HEK293 (cell line): ENCODE results near the gene DNAH6.

Experiments used
- CTCF ChIA-PET: fragments of 350-600 bp; formaldehyde crosslinking; extraction: SDS; loops from one replicate; lab custom pipeline; 2021; ENCODE audit warnings: antibody characterized with exemption; lab: Yijun Ruan, JAX
- POLR2A ChIA-PET: fragments of 300-600 bp; formaldehyde crosslinking; extraction: SDS; loops from one replicate; lab custom pipeline; 2020; ENCODE audit warnings: antibody characterized with exemption, inconsistent platforms; lab: Yijun Ruan, JAX
- H3K27ac ChIP-seq: fragments of 200-500 bp; sonication (Bioruptor generic); 2 replicates; pipeline ENCODE4 v1.5.1; 2014; ENCODE audit warnings: low read depth, low read length, control low read depth, inconsistent platforms; ENCODE audit errors: extremely low read depth
- H3K36me3 ChIP-seq, 2 experiments: fragments of 200-500 bp in 1 of 2; sonication (Bioruptor generic) in 1 of 2; 1 replicate in 1 of 2; 2 replicates in 1 of 2; pipeline ENCODE4 v1.5.1; 2014 to 2017; ENCODE audit warnings: inconsistent platforms in 2 of 2, low read length in 2 of 2; ENCODE audit not compliant: control insufficient read depth in 2 of 2, insufficient read depth in 1 of 2
- H3K4me1 ChIP-seq: fragments of 200-500 bp; sonication (Bioruptor generic); 2 replicates; pipeline ENCODE4 v1.5.1; 2014; ENCODE audit warnings: mild to moderate bottlenecking, low read length, inconsistent platforms; ENCODE audit not compliant: control insufficient read depth, insufficient read depth
- H3K4me3 ChIP-seq: 2 replicates; pipeline ENCODE4 v1.5.1; 2011; ENCODE audit warnings: low read depth, mild to moderate bottlenecking, control low read depth, low read length, moderate library complexity
- H3K9me3 ChIP-seq: fragments of 200-500 bp; sonication (Bioruptor generic); 2 replicates; pipeline ENCODE4 v1.5.1; 2014; ENCODE audit warnings: low read depth, low read length, inconsistent platforms; ENCODE audit not compliant: control insufficient read depth, insufficient read depth
- BCL6B ChIP-seq: fragments of 450-650 bp; formaldehyde crosslinking; IDR thresholded peaks from 2 replicates; pipeline ENCODE4 v1.5.1; 2017; ENCODE audit warnings: missing biosample characterization, missing genetic modification characterization
- WT1 ChIP-seq: fragments of 450-650 bp; formaldehyde crosslinking; IDR thresholded peaks from 2 replicates; pipeline ENCODE4 v1.5.1; 2016; ENCODE audit warnings: missing biosample characterization, missing genetic modification characterization
- ZNF138 ChIP-seq: fragments of 450-650 bp; formaldehyde crosslinking; IDR thresholded peaks from 2 replicates; pipeline ENCODE4 v1.5.1; 2016; ENCODE audit warnings: missing biosample characterization, missing genetic modification characterization, borderline replicate concordance
- ZNF174 ChIP-seq: fragments of 450-650 bp; formaldehyde crosslinking; IDR thresholded peaks from 2 replicates; pipeline ENCODE4 v1.5.0; 2017; ENCODE audit warnings: missing biosample characterization, mild to moderate bottlenecking, missing genetic modification characterization
- ZNF175 ChIP-seq: fragments of 450-650 bp; formaldehyde crosslinking; IDR thresholded peaks from 2 replicates; pipeline ENCODE4 v1.5.1; 2016; ENCODE audit warnings: missing biosample characterization, missing genetic modification characterization
- ZNF221 ChIP-seq: fragments of 450-650 bp; formaldehyde crosslinking; IDR thresholded peaks from 2 replicates; pipeline ENCODE4 v1.5.1; 2017; ENCODE audit warnings: missing biosample characterization, missing genetic modification characterization, borderline replicate concordance
- ZNF248 ChIP-seq: fragments of 450-650 bp; formaldehyde crosslinking; IDR thresholded peaks from 2 replicates; pipeline ENCODE4 v1.5.1; 2017; ENCODE audit warnings: missing biosample characterization, missing genetic modification characterization
- ZNF274 ChIP-seq, 2 experiments: fragments of 200-500 bp in 1 of 2; fragments of 450-650 bp in 1 of 2; sonication (Bioruptor generic) in 1 of 2; formaldehyde crosslinking in 1 of 2; IDR thresholded peaks; 2 replicates each; pipeline versions ENCODE4 v1.5.1 to v1.6.1; 2014 to 2016; ENCODE audit warnings: borderline replicate concordance in 1 of 2, inconsistent platforms in 1 of 2, low read length in 1 of 2, missing biosample characterization in 1 of 2, missing genetic modification characterization in 1 of 2
- ZNF335 ChIP-seq: fragments of 450-650 bp; formaldehyde crosslinking; conservative IDR thresholded peaks from 2 replicates; pipeline ENCODE4 v1.5.1; 2016; ENCODE audit warnings: missing biosample characterization, missing genetic modification characterization
- ZNF37A ChIP-seq: fragments of 450-650 bp; IDR thresholded peaks from 2 replicates; pipeline ENCODE4 v1.5.1; 2018; ENCODE audit warnings: missing biosample characterization, missing genetic modification characterization
- ZNF571 ChIP-seq: fragments of 450-650 bp; formaldehyde crosslinking; IDR thresholded peaks from 2 replicates; pipeline ENCODE4 v1.5.0; 2017; ENCODE audit warnings: missing biosample characterization, missing genetic modification characterization
- ZNF585B ChIP-seq: fragments of 450-650 bp; formaldehyde crosslinking; IDR thresholded peaks from 2 replicates; pipeline ENCODE4 v1.5.1; 2016; ENCODE audit warnings: missing biosample characterization, missing genetic modification characterization
- ZNF776 ChIP-seq: fragments of 450-650 bp; formaldehyde crosslinking; IDR thresholded peaks from 2 replicates; pipeline ENCODE4 v1.5.0; 2017; ENCODE audit warnings: missing biosample characterization, missing genetic modification characterization, borderline replicate concordance
- ZNF830 ChIP-seq: fragments of 450-650 bp; IDR thresholded peaks from 2 replicates; pipeline ENCODE4 v1.5.0; 2018; ENCODE audit warnings: missing biosample characterization, missing genetic modification characterization, low read depth, mild to moderate bottlenecking, moderate library complexity
- ZSCAN23 ChIP-seq: fragments of 450-650 bp; formaldehyde crosslinking; IDR thresholded peaks from 2 replicates; pipeline ENCODE4 v1.5.1; 2016; ENCODE audit warnings: missing biosample characterization, missing genetic modification characterization
- TF ChIP-seq, protein P1 (sequence below): fragments of 450-650 bp; formaldehyde crosslinking; IDR thresholded peaks from 2 replicates; pipeline ENCODE4 v1.5.0; 2017; ENCODE audit warnings: missing biosample characterization, missing genetic modification characterization, borderline replicate concordance
- TF ChIP-seq, protein P2 (sequence below): fragments of 450-650 bp; formaldehyde crosslinking; IDR thresholded peaks from 2 replicates; pipeline ENCODE4 v1.5.1; 2016; ENCODE audit warnings: missing biosample characterization, missing genetic modification characterization
- TF ChIP-seq, protein P3 (sequence below): fragments of 450-650 bp; formaldehyde crosslinking; IDR thresholded peaks from 2 replicates; pipeline ENCODE4 v1.5.1; 2016; ENCODE audit warnings: missing biosample characterization, missing genetic modification characterization
- TF ChIP-seq, protein P4 (sequence below): fragments of 450-650 bp; formaldehyde crosslinking; IDR thresholded peaks from 2 replicates; pipeline ENCODE4 v1.5.1; 2016; ENCODE audit warnings: missing biosample characterization, missing genetic modification characterization

Gene DNAH6

DNA sequence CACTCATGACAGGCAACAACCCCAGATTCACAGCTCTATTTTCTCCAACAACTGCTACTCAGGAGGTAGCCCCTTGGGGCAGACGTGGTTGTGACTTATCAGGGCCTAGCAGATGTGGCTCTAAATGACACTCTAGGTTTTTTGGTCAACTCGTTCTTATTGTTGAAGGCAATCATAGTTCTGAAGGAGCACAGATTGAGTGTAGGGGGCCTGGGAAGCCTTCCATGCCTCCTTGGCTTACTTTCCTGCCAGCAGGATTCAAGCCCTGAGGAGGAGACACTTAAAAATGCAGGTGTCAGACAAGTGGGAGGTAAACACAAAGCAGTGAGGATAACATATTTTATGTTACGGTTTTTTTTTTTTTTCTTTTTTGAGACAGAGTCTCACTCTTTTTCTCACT is 33.7 kb upstream of the DNAH6 start:
- ChIA-PET CTCF (no interaction called here), POLR2A (no interaction called here)

GRCh38 chr2:84483320-84483719 is 33.0 kb upstream of the DNAH6 start:
- Histone ChIP-seq H3K36me3 (no peaks in the 10 kb centered on the region), H3K27ac (no peak overlapping the region), H3K9me3 (no peaks in the 10 kb centered on the region), H3K4me1 (peaks cover 3% of the 10 kb centered on the region; the same call in 1 of the 2 replicates), H3K4me3 (no peak overlapping the region)
- no peak for TF ChIP-seq ZNF175 (tag by site-specific recombination)
- no peak for TF ChIP-seq ZNF138
- no peak for TF ChIP-seq WT1 (tag by site-specific recombination)
- no peak for TF ChIP-seq ZNF221 (tag by site-specific recombination)
- no peak for TF ChIP-seq ZNF274 (IDR thresholded peaks at IDR 0.05; ENCODE audit: low read length)
- TF ChIP-seq ZNF274 (tag by site-specific recombination; IDR thresholded peaks at IDR 0.05; ENCODE audit: borderline replicate concordance), result no peak
- TF ChIP-seq ZNF37A (tag by site-specific recombination), result no peak
- TF ChIP-seq, protein P1, sequence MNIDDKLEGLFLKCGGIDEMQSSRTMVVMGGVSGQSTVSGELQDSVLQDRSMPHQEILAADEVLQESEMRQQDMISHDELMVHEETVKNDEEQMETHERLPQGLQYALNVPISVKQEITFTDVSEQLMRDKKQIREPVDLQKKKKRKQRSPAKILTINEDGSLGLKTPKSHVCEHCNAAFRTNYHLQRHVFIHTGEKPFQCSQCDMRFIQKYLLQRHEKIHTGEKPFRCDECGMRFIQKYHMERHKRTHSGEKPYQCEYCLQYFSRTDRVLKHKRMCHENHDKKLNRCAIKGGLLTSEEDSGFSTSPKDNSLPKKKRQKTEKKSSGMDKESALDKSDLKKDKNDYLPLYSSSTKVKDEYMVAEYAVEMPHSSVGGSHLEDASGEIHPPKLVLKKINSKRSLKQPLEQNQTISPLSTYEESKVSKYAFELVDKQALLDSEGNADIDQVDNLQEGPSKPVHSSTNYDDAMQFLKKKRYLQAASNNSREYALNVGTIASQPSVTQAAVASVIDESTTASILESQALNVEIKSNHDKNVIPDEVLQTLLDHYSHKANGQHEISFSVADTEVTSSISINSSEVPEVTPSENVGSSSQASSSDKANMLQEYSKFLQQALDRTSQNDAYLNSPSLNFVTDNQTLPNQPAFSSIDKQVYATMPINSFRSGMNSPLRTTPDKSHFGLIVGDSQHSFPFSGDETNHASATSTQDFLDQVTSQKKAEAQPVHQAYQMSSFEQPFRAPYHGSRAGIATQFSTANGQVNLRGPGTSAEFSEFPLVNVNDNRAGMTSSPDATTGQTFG (tag by site-specific recombination), result no peak
- TF ChIP-seq, protein P2, sequence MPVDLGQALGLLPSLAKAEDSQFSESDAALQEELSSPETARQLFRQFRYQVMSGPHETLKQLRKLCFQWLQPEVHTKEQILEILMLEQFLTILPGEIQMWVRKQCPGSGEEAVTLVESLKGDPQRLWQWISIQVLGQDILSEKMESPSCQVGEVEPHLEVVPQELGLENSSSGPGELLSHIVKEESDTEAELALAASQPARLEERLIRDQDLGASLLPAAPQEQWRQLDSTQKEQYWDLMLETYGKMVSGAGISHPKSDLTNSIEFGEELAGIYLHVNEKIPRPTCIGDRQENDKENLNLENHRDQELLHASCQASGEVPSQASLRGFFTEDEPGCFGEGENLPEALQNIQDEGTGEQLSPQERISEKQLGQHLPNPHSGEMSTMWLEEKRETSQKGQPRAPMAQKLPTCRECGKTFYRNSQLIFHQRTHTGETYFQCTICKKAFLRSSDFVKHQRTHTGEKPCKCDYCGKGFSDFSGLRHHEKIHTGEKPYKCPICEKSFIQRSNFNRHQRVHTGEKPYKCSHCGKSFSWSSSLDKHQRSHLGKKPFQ (tag by site-specific recombination), result no peak
- no peak for TF ChIP-seq ZNF571 (tag by site-specific recombination)
- TF ChIP-seq ZNF174 (tag by site-specific recombination), result no peak
- no peak for TF ChIP-seq ZNF585B
- TF ChIP-seq BCL6B (tag by site-specific recombination), result no peak
- TF ChIP-seq ZNF335, result no peak
- CTCF ChIA-PET, result interaction anchor here (1.2 kb wide), 1 partner anchor 399 kb away, joined by 4 read pairs; no protein-coding TSS in a partner anchor
- POLR2A ChIA-PET, result no interaction called here

More for the DNA sequence above, 33.7 kb upstream of the DNAH6 start:
- TF ChIP-seq ZSCAN23 (tag by site-specific recombination) (no peak), ZNF248 (no peak), ZNF830 (tag by site-specific recombination) (no peak), ZNF776 (no peak)
- TF ChIP-seq, protein P3, sequence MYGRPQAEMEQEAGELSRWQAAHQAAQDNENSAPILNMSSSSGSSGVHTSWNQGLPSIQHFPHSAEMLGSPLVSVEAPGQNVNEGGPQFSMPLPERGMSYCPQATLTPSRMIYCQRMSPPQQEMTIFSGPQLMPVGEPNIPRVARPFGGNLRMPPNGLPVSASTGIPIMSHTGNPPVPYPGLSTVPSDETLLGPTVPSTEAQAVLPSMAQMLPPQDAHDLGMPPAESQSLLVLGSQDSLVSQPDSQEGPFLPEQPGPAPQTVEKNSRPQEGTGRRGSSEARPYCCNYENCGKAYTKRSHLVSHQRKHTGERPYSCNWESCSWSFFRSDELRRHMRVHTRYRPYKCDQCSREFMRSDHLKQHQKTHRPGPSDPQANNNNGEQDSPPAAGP (tag by site-specific recombination), result no peak
- TF ChIP-seq, protein P4, sequence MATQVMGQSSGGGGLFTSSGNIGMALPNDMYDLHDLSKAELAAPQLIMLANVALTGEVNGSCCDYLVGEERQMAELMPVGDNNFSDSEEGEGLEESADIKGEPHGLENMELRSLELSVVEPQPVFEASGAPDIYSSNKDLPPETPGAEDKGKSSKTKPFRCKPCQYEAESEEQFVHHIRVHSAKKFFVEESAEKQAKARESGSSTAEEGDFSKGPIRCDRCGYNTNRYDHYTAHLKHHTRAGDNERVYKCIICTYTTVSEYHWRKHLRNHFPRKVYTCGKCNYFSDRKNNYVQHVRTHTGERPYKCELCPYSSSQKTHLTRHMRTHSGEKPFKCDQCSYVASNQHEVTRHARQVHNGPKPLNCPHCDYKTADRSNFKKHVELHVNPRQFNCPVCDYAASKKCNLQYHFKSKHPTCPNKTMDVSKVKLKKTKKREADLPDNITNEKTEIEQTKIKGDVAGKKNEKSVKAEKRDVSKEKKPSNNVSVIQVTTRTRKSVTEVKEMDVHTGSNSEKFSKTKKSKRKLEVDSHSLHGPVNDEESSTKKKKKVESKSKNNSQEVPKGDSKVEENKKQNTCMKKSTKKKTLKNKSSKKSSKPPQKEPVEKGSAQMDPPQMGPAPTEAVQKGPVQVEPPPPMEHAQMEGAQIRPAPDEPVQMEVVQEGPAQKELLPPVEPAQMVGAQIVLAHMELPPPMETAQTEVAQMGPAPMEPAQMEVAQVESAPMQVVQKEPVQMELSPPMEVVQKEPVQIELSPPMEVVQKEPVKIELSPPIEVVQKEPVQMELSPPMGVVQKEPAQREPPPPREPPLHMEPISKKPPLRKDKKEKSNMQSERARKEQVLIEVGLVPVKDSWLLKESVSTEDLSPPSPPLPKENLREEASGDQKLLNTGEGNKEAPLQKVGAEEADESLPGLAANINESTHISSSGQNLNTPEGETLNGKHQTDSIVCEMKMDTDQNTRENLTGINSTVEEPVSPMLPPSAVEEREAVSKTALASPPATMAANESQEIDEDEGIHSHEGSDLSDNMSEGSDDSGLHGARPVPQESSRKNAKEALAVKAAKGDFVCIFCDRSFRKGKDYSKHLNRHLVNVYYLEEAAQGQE, result no peak
- no peak overlapping the region for H3K4me3 ChIP-seq
- H3K9me3 ChIP-seq, result no peaks in the 10 kb centered on the region
- H3K4me1 ChIP-seq, result peaks cover 3% of the 10 kb centered on the region; the same call in 1 of the 2 replicates
- H3K27ac ChIP-seq, result no peak overlapping the region
- no peaks in the 10 kb centered on the region for H3K36me3 ChIP-seq
